Tibial nerve (tissue), 3 donors: Measurements from ENCODE around the gene HOXB2.
"Not testable (repeated sequence)": the region's sequence is repeated elsewhere in the genome, so short reads cannot be mapped to it uniquely, and the experiment has no call there.

Experiments
- CTCF ChIP-seq, 5 experiments: fragments of 200-600 bp in 3 of 5; fragments of 450-650 bp in 2 of 5; sonication (generic) in 3 of 5; IDR thresholded peaks; one replicate each; pipeline ENCODE4 v1.5.1; 2016 to 2019; ENCODE audit warnings: antibody characterized with exemption in 5 of 5, mild to moderate bottlenecking in 3 of 5, moderate library complexity in 2 of 5
- POLR2A ChIP-seq, 2 donors: fragments of 450-650 bp; IDR thresholded peaks; one replicate each; pipeline ENCODE4 v1.6.1; 2017; ENCODE audit warnings: antibody characterized with exemption in 2 of 2, mild to moderate bottlenecking in 2 of 2, moderate library complexity in 2 of 2

DNA sequence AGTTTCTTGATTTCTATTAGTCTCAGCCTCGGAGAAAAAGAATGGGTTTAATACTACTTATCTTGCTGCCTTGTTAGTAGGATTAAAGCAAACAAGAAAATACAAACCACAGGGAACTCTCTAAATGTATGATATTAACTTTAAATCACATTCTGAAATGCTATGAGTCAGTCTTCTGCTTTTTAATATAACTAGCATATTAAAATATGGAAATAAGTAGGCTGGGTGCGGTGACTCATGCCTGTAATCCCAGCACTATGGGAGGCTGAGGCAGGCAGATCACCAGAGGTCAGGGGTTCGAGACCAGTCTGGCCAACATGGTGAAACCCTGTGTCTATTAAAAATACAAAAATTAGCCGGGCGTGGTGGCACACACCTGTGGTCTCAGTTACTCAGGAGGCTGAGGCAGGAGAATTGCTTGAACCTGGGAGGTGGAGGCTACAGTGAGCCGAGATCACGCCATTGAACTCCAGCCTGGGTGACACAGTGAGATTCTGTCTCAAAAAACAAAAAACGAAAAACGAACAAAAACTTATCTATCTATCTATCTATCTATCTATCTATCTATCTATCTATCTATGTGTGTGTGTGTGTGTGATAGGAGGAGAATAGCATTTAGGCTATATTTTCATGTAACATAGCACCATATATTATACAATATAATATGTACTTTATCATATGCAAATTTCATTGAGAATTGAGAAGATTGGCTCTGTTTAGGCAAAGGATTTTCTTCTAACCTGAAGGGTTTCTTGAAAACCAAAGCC, 8.9 kb downstream of the HOXB2 start:
- TF ChIP-seq CTCF, POLR2A (IDR thresholded peaks at IDR 0.05): not testable (repeated sequence)
